GM18511 (cell line): ENCODE results near the gene LRR1.
"Not testable (repeated sequence)": the region's sequence is repeated elsewhere in the genome, so short reads cannot be mapped to it uniquely, and the experiment has no call there.

ENCODE experiments used
- ATAC-seq: cut with Tn5 transposase; IDR thresholded peaks from one replicate; pipeline ENCODE4 v1.9.1; 2021; ENCODE audit warnings: mild to moderate bottlenecking, moderate library complexity; ENCODE audit not compliant: unreplicated experiment

Gene LRR1

GRCh38 chr14:49585803-49586672 is 12.7 kb upstream of the LRR1 start, which contains the start of gene RPS29:
TSS of gene RPS29 (minus strand) at chr14:49586380. CDS start at chr14:49586346, 34 bp downstream.
- ATAC-seq: peak; percentile 86

GRCh38 chr14:49586673-49587460 is 11.9 kb upstream of the LRR1 start:
- peak; percentile 31 for ATAC-seq

GRCh38 chr14:49589387-49589786 is 9.4 kb upstream of the LRR1 start:
- ATAC-seq: no peak

GRCh38 chr14:49593016-49593415 is 5.7 kb upstream of the LRR1 start:
- no peak for ATAC-seq

GRCh38 chr14:49594347-49595091 is 4.2 kb upstream of the LRR1 start:
- ATAC-seq: peak; percentile 33

GRCh38 chr14:49598189-49598484 is 603 bp upstream of the LRR1 start:
- ATAC-seq: peak; percentile 2

GRCh38 chr14:49607583-49607982 is 8.8 kb downstream of the LRR1 start:
- ATAC-seq: no peak

- no peak for ATAC-seq
Measured at GRCh38 chr14:49612251-49612650, 13.5 kb downstream of the LRR1 start.

- ATAC-seq: no peak
Measured at GRCh38 chr14:49612671-49613070, 13.9 kb downstream of the LRR1 start.

GRCh38 chr14:49614196-49614595 is 15.5 kb downstream of the LRR1 start:
- no peak for ATAC-seq

- no peak for ATAC-seq
Measured at GRCh38 chr14:49615776-49616175, 17.0 kb downstream of the LRR1 start.

GRCh38 chr14:49617852-49618519 is 19.2 kb downstream of the LRR1 start:
- ATAC-seq: no peak

GRCh38 chr14:49619273-49619672 is 20.5 kb downstream of the LRR1 start:
- not testable (repeated sequence) for ATAC-seq

GRCh38 chr14:49619730-49620129 is 21.0 kb downstream of the LRR1 start:
- no peak for ATAC-seq

- ATAC-seq: peak; percentile 94
Measured at GRCh38 chr14:49620182-49621113, 21.7 kb downstream of the LRR1 start, which contains the start of the genes MGAT2 and RPL36AL. TSS of gene MGAT2 (plus strand) at chr14:49620799. CDS start at chr14:49621269, 470 bp downstream. TSS of gene RPL36AL (minus strand) at chr14:49620626. CDS start at chr14:49619104, 1,522 bp downstream.

GRCh38 chr14:49621114-49621881 is 22.6 kb downstream of the LRR1 start:
- ATAC-seq: peak; percentile 39

GRCh38 chr14:49622022-49622607 is 23.4 kb downstream of the LRR1 start:
- ATAC-seq: no peak

- no peak for ATAC-seq
Measured at GRCh38 chr14:49623387-49623786, 24.6 kb downstream of the LRR1 start.
